C1 segment of cervical spinal cord (tissue), 14 donors: ENCODE data around the gene LRRC51.
"Not testable (repeated sequence)": the region's sequence is repeated elsewhere in the genome, so short reads cannot be mapped to it uniquely, and the experiment has no call there.

Experiments
- DNase-seq, 14 donors: peaks; one replicate each; lab custom pipeline; 2025; lab: John Stamatoyannopoulos, UW

The LRRC51 gene

GRCh38 chr11:72138821-72139390 is 58.3 kb downstream of the LRRC51 start:
- no peak for DNase-seq

- DNase-seq = no peak
Observed at GRCh38 chr11:72139500-72139899, 58.9 kb downstream of the LRRC51 start.

GRCh38 chr11:72140661-72141060 is 60.0 kb downstream of the LRRC51 start:
- DNase-seq = no peak

GRCh38 chr11:72141066-72141465 is 60.4 kb downstream of the LRRC51 start:
- no peak for DNase-seq

GRCh38 chr11:72142086-72142485 is 61.4 kb downstream of the LRRC51 start:
- peak in 1 of 14 donors; percentile 10 for DNase-seq

- not testable (repeated sequence) for DNase-seq
Observed at GRCh38 chr11:72142543-72142942, 61.9 kb downstream of the LRRC51 start.

GRCh38 chr11:72144807-72145565 is 64.3 kb downstream of the LRRC51 start:
- no peak for DNase-seq
